PC-3 (cell line): ENCODE results near the gene OR9G4.

ENCODE experiments used
- CTCF ChIP-seq: fragments of 300-600 bp; sonication (generic); conservative IDR thresholded peaks from 2 replicates; pipeline ENCODE4 v1.5.1; 2017; ENCODE audit warnings: antibody characterized with exemption, low read depth, mild to moderate bottlenecking, low read length
- EZH2 ChIP-seq: fragments of 300-600 bp; sonication (generic); IDR thresholded peaks from one replicate; pipeline ENCODE4 v1.6.1; 2017; ENCODE audit warnings: antibody characterized with exemption, mild to moderate bottlenecking, low read length; ENCODE audit not compliant: unreplicated experiment

DNA sequence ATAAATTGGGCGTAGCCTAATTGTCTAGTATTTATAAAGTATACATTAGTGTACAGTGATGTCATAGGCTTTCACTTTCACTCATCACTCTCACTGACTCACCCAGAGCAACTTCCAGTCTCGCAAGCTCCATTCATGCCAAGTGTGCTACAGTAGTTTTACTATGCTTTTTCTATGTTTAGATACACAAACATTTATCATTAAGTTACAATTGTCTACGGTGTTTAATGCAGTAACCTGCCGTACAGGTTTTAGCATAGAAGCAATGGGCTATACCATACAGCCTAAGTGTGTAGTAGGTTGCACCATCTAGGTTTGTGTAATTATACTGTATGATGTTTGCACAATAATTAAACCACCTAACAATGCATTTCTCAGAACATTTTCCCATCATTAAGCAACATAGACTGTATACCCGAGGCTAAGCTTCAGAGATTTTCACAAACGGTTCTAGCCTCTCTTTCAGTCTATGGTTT lies 32.1 kb downstream of the OR9G4 start:
- no peak for TF ChIP-seq CTCF
- TF ChIP-seq EZH2: no peak
